T-helper 1 cell treated with Interleukin-12 subunit alpha and Interleukin-12 subunit beta and Interleukin-4 antibody, amounts not matched to agents 30 μg/mL and 1 μg/mL, for 36 hours (primary cell): ENCODE measurements around the gene DKKL1.

ENCODE experiments used
- H3K27ac Mint-ChIP-seq: one replicate; pipeline ENCODE4 v1.8.0; 2021; ENCODE audit warnings: mild to moderate bottlenecking, mixed read lengths
- H3K27me3 Mint-ChIP-seq: one replicate; pipeline ENCODE4 v1.8.0; 2021; ENCODE audit warnings: low read depth, mixed read lengths
- H3K36me3 Mint-ChIP-seq: one replicate; pipeline ENCODE4 v1.8.0; 2021; ENCODE audit warnings: low read depth, mixed read lengths
- H3K4me1 Mint-ChIP-seq: one replicate; pipeline ENCODE4 v1.8.0; 2021; ENCODE audit warnings: low read depth, mixed read lengths
- H3K4me3 Mint-ChIP-seq: one replicate; pipeline ENCODE4 v1.8.0; 2021; ENCODE audit warnings: mild to moderate bottlenecking, moderate library complexity, mixed read lengths
- H3K9me3 Mint-ChIP-seq: one replicate; pipeline ENCODE4 v1.8.0; 2021; ENCODE audit warnings: mixed read lengths

DKKL1 gene

DNA sequence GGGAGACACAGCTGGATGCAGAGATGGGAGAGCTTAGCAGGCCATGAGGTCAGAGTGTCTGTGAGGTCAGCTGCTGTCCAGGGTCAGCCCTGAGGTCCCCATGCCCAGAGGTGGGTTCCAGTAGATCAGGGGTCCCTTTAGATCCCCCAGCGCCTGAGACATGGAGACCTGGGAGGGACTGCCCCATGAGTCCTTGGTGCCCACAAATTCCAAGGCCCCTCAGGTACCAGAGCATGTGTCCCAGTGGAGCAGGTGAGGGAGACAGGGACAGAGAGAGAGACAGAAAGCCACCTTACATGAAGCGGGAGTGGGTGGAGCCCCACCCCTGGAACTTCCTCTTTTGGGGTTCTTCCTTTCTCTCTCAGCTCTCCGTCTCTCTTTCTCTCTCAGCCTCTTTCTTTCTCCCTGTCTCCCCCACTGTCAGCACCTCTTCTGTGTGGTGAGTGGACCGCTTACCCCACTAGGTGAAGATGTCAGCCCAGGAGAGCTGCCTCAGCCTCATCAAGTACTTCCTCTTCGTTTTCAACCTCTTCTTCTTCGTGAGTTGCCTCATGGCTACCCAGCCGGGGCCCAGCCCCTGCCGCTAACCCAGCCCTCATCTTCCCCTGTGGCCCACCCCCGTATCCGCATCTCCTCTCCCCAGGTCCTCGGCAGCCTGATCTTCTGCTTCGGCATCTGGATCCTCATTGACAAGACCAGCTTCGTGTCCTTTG lies 28.4 kb upstream of the DKKL1 start, which contains the start of gene CD37:
Gene CD37 (plus strand): TSS at position 336 of the 713 bp plus-strand sequence. CDS start 135 bp downstream, at position 471.
- H3K27ac Mint-ChIP-seq, result peak within 1 kb of the TSS; percentile 99
- peaks cover 28% of the 10 kb centered on the region for H3K36me3 Mint-ChIP-seq
- H3K27me3 Mint-ChIP-seq, result no peaks in the 10 kb centered on the region
- H3K9me3 Mint-ChIP-seq, result no peaks in the 10 kb centered on the region
- peak within 1 kb of the TSS; percentile 99 for H3K4me3 Mint-ChIP-seq
- H3K4me1 Mint-ChIP-seq, result peaks cover 54% of the 10 kb centered on the region

DNA sequence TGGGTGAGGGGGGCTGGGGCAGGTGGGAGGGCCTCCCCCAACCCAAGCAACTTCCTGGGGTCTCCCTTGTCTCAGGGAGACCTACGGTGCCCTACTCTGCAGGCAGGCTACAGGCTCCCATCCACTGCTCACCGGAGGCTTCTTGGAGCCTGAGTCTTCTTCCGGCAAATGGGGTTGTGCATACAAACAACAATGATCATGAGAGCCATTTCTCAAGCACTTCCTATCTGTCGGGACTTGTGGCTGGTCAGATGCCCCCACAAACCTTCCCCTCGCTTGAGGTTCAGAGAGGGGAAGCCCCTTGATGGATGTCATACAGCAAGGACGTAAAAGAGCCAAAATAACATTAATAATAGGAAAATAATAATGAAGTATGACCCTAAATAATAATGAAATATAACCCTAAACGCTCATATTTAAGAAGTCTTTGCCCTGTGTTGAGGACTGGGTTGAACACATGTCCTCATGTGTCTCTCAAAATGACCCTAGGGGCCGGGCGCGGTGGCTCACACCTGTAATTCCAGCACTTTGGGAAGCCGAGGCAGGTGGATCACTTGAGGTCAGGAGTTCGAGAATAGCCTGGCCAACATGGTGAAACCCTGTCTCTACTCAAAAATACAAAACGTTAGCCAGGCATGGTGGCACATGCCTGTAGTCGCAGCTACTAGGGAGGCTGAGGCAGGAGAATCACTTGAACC lies 27.7 kb upstream of the DKKL1 start:
- no peaks in the 10 kb centered on the region for H3K27me3 Mint-ChIP-seq
- no peaks in the 10 kb centered on the region for H3K9me3 Mint-ChIP-seq
- H3K27ac Mint-ChIP-seq, result peak overlapping the region; percentile 99
- H3K4me3 Mint-ChIP-seq, result peak overlapping the region; percentile 99
- peaks cover 56% of the 10 kb centered on the region for H3K4me1 Mint-ChIP-seq
- peaks cover 30% of the 10 kb centered on the region for H3K36me3 Mint-ChIP-seq

DNA sequence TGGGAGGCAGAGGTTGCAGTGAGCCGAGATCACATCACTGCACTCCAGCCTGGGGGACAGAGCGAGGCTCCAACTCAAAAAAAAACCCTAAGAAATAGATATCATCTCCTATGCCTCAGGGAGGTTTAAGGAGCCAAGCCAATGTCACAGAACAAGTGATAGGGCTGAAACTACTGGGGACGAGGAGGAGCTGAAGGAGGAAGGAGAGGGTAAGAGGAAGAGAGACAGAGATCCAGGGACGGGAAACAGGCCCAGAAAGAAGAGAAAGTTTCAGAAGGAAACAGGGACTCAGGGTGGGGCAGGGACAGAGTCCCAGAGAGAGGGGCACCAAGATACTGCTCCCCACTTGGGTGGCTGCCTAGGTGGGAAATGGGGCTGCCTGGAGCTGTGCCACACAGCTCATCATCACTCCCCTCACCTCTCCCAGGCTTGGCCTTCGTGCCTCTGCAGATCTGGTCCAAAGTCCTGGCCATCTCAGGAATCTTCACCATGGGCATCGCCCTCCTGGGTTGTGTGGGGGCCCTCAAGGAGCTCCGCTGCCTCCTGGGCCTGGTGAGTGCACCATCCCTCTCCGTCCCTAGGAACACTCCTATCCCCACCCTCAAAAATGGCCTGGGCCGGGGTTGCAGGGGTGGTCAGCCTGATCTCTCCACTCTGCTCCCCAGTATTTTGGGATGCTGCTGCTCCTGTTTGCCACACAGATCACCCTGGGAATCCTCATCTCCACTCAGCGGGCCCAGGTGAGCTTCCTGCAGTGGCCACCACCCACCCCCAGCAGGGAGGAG lies 27.0 kb upstream of the DKKL1 start:
- H3K36me3 Mint-ChIP-seq, result peaks cover 30% of the 10 kb centered on the region
- H3K9me3 Mint-ChIP-seq, result no peaks in the 10 kb centered on the region
- H3K4me1 Mint-ChIP-seq, result peaks cover 53% of the 10 kb centered on the region
- no peaks in the 10 kb centered on the region for H3K27me3 Mint-ChIP-seq
- peak overlapping the region; percentile 99 for H3K4me3 Mint-ChIP-seq
- H3K27ac Mint-ChIP-seq, result peak overlapping the region; percentile 26

DNA sequence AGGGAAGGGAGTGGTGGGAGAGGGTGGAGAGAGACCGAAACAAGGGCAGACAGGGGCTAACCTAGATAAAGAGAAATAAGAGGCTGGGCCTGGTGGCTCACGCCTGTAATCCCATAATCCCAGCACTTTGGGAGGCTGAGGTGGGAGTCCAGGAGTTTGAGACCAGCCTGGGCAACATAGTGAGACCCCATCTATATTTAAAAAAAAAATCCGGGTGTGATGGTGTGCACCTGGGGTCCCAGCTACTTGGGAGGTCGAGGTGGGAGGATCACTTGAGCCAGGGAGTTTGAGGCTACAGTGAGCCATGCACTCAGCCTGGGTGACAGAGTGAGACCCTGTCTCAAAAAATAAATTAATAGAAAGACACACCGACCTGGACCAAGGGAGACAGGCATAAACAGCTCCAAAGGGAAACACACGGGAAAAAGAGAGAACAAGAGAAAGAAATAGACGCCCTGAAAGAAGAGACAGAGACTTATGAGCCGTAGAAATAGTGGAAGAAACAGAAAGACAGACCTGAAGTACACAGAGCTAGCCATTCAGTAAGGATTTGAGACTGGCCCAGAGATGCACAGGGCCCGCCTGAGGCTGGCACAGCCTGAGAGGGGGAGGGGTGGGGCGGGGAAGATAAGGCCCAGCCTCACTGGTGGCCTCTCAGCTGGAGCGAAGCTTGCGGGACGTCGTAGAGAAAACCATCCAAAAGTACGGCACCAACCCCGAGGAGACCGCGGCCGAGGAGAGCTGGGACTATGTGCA lies 26.2 kb upstream of the DKKL1 start:
- H3K27ac Mint-ChIP-seq, result peak overlapping the region; percentile 57
- peaks cover 47% of the 10 kb centered on the region for H3K4me1 Mint-ChIP-seq
- H3K27me3 Mint-ChIP-seq, result no peaks in the 10 kb centered on the region
- peaks cover 30% of the 10 kb centered on the region for H3K36me3 Mint-ChIP-seq
- H3K9me3 Mint-ChIP-seq, result no peaks in the 10 kb centered on the region
- peak overlapping the region; percentile 52 for H3K4me3 Mint-ChIP-seq

DNA sequence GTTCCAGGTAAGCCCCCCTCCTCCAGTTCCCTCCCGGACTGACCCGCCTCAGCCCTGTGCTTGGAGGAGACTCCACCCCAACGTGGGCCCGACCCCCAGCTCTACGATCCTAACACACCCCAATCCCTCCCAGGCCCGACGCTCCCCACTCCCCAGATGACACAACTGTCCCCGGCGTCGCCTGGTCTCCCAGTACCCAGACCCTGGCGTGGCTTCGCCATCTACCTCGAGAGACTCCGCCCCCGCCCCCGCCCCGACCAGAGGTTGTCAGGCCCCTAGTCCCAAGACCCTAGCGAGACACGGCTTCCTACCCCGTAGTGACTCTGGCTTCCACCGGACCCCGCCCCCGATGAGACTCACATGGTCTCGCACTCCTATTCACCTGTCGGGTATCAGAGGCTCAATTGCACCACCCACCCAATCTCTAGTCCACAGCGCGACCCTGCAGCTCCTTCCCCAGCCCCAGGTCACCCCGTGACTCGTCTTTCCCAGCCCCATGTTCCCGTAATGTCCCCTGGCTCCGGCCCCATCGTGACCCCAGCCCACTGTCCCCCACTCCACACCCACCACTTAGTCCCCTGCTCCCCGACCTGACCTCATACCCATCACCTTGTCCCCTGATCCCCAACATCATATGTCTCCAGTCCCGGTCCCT lies 25.5 kb upstream of the DKKL1 start:
- Mint-ChIP-seq H3K4me3 (no peak overlapping the region), H3K27me3 (no peaks in the 10 kb centered on the region), H3K27ac (no peak overlapping the region), H3K36me3 (peaks cover 35% of the 10 kb centered on the region), H3K4me1 (peaks cover 42% of the 10 kb centered on the region), H3K9me3 (no peaks in the 10 kb centered on the region)

DNA sequence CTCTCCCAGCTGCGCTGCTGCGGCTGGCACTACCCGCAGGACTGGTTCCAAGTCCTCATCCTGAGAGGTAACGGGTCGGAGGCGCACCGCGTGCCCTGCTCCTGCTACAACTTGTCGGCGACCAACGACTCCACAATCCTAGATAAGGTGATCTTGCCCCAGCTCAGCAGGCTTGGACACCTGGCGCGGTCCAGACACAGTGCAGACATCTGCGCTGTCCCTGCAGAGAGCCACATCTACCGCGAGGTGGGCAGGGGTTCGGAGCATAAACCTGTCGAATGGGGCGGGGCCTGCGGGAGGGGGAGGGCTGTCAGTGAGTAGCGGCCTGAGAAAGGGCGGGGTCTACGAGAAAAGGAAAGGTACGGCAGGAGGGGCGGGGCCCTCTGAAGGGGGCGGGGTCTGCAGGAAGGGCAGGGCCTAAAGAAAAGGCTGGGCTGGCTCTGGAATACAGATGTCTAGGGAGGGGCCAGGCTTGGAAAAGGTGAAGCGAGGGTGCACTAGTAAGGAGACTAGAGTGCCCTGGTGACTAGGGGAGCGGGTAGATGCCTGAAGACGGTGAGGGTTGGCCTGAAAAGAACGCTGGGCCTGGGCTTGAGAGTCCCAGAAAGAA lies 24.9 kb upstream of the DKKL1 start:
- Mint-ChIP-seq H3K9me3 (no peaks in the 10 kb centered on the region), H3K27me3 (no peaks in the 10 kb centered on the region), H3K4me3 (no peak overlapping the region), H3K4me1 (peaks cover 36% of the 10 kb centered on the region), H3K27ac (no peak overlapping the region), H3K36me3 (peaks cover 33% of the 10 kb centered on the region)

DNA sequence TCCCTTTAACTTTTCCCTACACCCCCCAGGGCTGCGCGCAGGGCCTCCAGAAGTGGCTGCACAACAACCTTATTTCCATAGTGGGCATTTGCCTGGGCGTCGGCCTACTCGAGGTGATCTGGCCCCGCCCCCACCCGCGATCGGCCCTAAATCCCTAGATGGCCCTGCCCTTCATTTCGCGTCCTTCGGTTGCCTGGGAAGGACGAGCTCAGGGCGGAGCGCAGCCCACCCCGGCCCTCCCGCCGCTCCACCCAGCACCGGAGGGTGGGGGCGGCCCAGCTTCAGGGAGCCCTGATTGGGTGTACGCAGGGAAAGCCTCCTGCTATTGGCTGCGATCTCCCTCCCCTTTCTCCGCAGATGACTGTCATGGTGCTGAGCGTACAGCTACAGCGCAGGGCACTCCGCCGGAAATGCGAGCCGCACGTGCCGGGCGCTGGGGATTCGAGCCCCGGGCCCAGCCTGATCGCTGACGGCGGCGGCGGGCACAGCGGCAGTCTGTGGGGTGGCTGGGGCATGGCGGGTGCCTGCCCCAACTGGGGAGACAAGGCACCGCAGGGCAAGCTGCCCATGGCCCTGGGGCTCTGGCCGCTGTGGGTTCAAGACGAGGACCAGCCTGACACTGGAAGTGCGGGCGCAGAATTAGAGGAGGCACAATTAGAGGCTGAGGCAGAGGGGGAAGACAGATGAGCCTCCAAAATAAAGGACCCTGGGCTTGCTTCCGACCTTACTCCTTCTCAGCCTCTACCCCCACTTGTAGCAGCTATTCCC lies 24.2 kb upstream of the DKKL1 start:
- Mint-ChIP-seq H3K4me1 (peaks cover 30% of the 10 kb centered on the region), H3K4me3 (no peak overlapping the region), H3K9me3 (no peaks in the 10 kb centered on the region), H3K27me3 (no peaks in the 10 kb centered on the region), H3K27ac (no peak overlapping the region), H3K36me3 (peaks cover 33% of the 10 kb centered on the region)

DNA sequence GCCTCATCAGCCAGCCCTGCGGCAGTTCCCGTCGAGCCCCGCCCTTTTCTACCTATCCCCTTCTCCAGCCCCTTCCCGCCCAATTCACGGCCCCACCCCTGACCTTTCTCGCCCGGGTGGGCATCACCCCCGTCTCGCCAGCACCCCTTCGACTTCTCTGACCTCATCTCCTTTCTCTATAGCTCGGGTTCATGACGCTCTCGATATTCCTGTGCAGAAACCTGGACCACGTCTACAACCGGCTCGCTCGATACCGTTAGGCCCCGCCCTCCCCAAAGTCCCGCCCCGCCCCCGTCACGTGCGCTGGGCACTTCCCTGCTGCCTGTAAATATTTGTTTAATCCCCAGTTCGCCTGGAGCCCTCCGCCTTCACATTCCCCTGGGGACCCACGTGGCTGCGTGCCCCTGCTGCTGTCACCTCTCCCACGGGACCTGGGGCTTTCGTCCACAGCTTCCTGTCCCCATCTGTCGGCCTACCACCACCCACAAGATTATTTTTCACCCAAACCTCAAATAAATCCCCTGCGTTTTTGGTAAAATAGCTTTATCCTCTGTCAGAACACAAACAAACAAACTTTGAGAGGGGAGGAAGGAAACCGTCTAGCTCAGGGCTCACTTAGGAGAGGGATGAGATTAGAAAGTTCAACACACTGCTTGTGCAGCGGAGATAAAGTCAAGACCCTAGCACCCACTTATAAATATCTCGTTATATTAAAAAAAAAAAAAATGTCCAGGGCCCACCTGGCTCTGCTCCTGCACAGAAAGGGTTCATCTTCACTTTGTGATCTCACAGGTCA lies 23.4 kb upstream of the DKKL1 start:
- Mint-ChIP-seq H3K36me3 (peaks cover 41% of the 10 kb centered on the region), H3K27me3 (no peaks in the 10 kb centered on the region), H3K9me3 (no peaks in the 10 kb centered on the region), H3K4me1 (peaks cover 30% of the 10 kb centered on the region), H3K4me3 (no peak overlapping the region), H3K27ac (peak overlapping the region; percentile 62)

DNA sequence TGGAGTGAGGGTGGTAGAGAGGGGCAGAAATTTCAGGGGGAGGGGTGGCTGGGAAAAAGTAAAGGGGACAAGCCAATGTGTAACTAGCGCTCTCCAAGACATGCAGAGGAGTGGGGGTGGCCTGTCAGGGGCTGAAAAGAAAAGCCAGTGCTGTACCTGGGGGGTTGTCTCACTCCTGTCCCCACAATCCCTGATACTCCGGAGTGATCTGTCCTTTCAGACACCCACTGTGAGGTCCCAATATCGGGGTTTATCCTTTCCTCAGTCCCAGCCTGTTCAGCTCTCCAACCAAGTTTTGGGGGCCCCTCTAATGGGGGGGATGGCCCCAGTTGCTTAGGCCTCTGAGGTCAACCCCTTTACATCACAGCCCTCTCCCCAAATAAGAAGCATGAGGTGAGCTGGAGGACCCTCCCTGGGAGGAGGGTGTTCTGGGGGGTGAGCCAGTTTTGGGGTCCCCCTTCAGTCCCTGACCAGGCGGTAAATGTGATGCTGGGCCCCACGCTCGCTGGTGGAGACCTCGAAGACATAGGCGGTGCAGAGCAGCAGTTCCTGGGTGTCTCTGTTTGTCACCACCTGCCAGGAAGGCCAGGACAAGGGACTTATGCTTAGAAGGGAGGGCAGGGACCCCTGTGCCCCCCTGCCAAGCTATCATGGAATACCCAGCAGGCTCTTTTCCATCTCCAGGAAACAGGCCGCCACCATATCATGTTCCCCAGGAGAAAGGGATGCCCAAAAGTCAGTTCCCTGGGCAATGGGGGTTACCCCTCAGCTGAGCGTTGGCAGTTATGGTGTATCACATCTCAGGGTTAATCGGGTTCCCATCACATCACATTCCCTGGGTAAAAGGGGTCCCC lies 22.6 kb upstream of the DKKL1 start:
- H3K9me3 Mint-ChIP-seq, result no peaks in the 10 kb centered on the region
- no peaks in the 10 kb centered on the region for H3K27me3 Mint-ChIP-seq
- H3K27ac Mint-ChIP-seq, result no peak overlapping the region
- no peak overlapping the region for H3K4me3 Mint-ChIP-seq
- H3K4me1 Mint-ChIP-seq, result peaks cover 28% of the 10 kb centered on the region
- peaks cover 40% of the 10 kb centered on the region for H3K36me3 Mint-ChIP-seq

DNA sequence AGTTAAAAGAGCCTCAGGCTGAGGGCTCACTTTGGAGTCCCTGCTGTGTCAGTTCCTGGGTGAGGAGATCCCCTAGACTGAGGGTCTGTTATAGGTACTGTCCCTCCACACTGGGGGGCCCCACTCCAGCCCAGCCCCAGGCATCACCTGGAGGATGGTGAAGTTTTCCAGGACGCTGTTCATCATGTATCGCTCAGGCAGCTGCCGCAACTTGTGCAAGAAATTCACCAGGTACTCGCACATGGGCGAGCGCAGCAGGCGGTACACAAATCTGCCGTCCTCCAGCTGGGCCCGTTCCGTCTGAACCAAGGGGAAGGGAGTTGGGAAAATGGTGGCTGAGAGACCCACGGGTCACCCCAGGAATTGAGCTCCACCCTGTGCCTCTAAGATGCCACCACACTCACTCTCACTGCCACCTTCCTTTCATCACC lies 21.4 kb upstream of the DKKL1 start:
- Mint-ChIP-seq H3K27ac (peak overlapping the region; percentile 43), H3K27me3 (no peaks in the 10 kb centered on the region), H3K36me3 (peaks cover 37% of the 10 kb centered on the region), H3K4me1 (peaks cover 21% of the 10 kb centered on the region), H3K9me3 (no peaks in the 10 kb centered on the region), H3K4me3 (no peak overlapping the region)

DNA sequence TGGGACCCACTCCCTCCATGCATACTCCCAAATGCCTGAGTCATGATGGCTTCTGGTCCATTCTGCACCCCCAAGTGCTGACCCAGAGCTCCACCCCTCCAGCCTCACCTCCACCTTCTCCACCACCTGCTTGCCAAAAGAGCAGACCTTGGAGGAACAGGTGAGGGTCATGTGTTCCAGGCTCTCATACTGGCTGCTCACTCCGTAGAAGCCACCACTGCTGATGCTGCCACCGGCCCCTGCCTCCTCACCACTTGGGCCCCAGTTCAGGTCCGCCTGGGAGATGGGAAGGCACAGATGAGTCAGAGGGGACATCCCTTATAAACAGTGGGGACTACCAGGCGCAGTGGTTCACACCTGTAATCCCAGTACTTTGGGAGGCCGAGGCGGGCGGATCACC lies 20.6 kb upstream of the DKKL1 start:
- H3K27me3 Mint-ChIP-seq, result no peaks in the 10 kb centered on the region
- no peaks in the 10 kb centered on the region for H3K9me3 Mint-ChIP-seq
- no peak overlapping the region for H3K4me3 Mint-ChIP-seq
- peaks cover 31% of the 10 kb centered on the region for H3K36me3 Mint-ChIP-seq
- peaks cover 15% of the 10 kb centered on the region for H3K4me1 Mint-ChIP-seq
- no peak overlapping the region for H3K27ac Mint-ChIP-seq
